ENCODE data around the gene RBM47.

The RBM47 gene

GRCh38 chr4:40540800-40541199 lies 88.9 kb downstream of the RBM47 start:
- no peak for TF ChIP-seq USF1 (IDR thresholded peaks at IDR 0.05)
- TF ChIP-seq EGR1 (IDR thresholded peaks at IDR 0.05), result no peak
- TF ChIP-seq TAF1 (IDR thresholded peaks at IDR 0.05; ENCODE audit: low read depth), result no peak
- TF ChIP-seq CREB1 (IDR thresholded peaks at IDR 0.05; ENCODE audit: low read depth), result no peak
- TF ChIP-seq, protein P1, sequence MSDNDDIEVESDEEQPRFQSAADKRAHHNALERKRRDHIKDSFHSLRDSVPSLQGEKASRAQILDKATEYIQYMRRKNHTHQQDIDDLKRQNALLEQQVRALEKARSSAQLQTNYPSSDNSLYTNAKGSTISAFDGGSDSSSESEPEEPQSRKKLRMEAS (IDR thresholded peaks at IDR 0.05), result no peak

DNA sequence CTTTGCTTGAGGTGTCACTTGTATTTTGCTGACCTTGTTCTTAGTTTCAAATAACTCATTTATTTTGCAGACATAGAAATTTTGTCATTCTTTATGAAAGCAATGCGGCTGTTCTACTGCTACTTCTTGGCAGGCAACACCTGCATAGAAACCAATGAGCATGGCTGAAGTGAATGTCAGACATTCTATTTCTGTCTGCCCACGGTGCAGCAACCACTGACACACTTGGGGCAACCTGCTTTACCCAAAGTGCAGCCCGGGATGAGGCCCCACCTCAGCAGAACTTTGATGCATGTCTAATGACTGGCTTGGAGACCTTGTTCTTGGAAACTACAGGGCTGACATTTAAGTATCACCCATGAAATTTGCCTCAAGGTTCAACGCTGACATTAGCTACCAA lies 93.6 kb downstream of the RBM47 start:
- TF ChIP-seq CREB1 (IDR thresholded peaks at IDR 0.05; ENCODE audit: low read depth), result no peak
- TF ChIP-seq REST (IDR thresholded peaks at IDR 0.05; ENCODE audit: low read depth), result no peak
- no peak for TF ChIP-seq EP300 (IDR thresholded peaks at IDR 0.05; ENCODE audit: borderline replicate concordance)
- no peak for TF ChIP-seq NFIC (IDR thresholded peaks at IDR 0.05)
- no peak for TF ChIP-seq FOXM1 (IDR thresholded peaks at IDR 0.05; ENCODE audit: borderline replicate concordance, low read depth)
- no peak for TF ChIP-seq TAF1 (IDR thresholded peaks at IDR 0.05; ENCODE audit: low read depth)
- TF ChIP-seq TCF12 (IDR thresholded peaks at IDR 0.05; ENCODE audit: low read depth), result no peak
- TF ChIP-seq EGR1 (IDR thresholded peaks at IDR 0.05), result no peak
- no peak for TF ChIP-seq CEBPB (IDR thresholded peaks at IDR 0.05)
- no peak for TF ChIP-seq USF1 (IDR thresholded peaks at IDR 0.05)
- TF ChIP-seq ZBTB7A (IDR thresholded peaks at IDR 0.05; ENCODE audit: low read depth), result no peak

DNA sequence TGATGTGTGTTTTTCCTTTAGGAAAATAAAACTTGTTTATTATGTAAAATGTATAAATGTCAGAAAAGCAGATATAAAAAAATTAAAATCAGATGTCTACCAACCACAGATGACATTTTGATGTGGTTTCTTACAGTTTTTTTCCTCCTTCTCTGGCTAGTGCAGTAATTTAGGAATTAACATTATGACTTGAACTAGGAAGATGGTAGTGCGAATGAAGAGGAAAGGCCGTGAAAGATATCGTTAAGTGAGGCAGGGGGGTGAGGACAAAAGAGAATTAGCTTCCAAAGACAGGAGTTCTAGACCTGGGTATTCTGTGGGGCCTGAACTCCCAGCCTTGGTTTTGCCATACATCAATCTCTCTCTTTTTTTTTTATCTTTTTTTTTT lies 98.0 kb downstream of the RBM47 start:
- TF ChIP-seq YY1 (IDR thresholded peaks at IDR 0.05; ENCODE audit: low read depth) (no peak), USF1 (IDR thresholded peaks at IDR 0.05) (no peak), ZBTB7A (IDR thresholded peaks at IDR 0.05; ENCODE audit: low read depth) (no peak), CEBPB (IDR thresholded peaks at IDR 0.05) (no peak), RAD21 (IDR thresholded peaks at IDR 0.05; ENCODE audit: low read depth) (no peak), TAF1 (IDR thresholded peaks at IDR 0.05; ENCODE audit: low read depth) (no peak), NFIC (IDR thresholded peaks at IDR 0.05) (no peak), TCF12 (IDR thresholded peaks at IDR 0.05; ENCODE audit: low read depth) (no peak), FOXM1 (IDR thresholded peaks at IDR 0.05; ENCODE audit: borderline replicate concordance, low read depth) (no peak), EGR1 (IDR thresholded peaks at IDR 0.05) (no peak), TEAD4 (IDR thresholded peaks at IDR 0.05) (no peak), CREB1 (IDR thresholded peaks at IDR 0.05; ENCODE audit: low read depth) (no peak), EP300 (IDR thresholded peaks at IDR 0.05; ENCODE audit: borderline replicate concordance) (no peak), REST (IDR thresholded peaks at IDR 0.05; ENCODE audit: low read depth) (no peak)
- TF ChIP-seq, protein P1 (IDR thresholded peaks at IDR 0.05), result no peak

- TF ChIP-seq, protein P1 (IDR thresholded peaks at IDR 0.05), result no peak
- no peak for TF ChIP-seq RAD21 (IDR thresholded peaks at IDR 0.05; ENCODE audit: low read depth)
- no peak for TF ChIP-seq CEBPB (IDR thresholded peaks at IDR 0.05)
Measured at GRCh38 chr4:40530961-40531635, 98.6 kb downstream of the RBM47 start.

- TF ChIP-seq CEBPB (IDR thresholded peaks at IDR 0.05) (no peak), NFIC (IDR thresholded peaks at IDR 0.05) (no peak), USF1 (IDR thresholded peaks at IDR 0.05) (no peak), YY1 (IDR thresholded peaks at IDR 0.05; ENCODE audit: low read depth) (no peak), FOXM1 (IDR thresholded peaks at IDR 0.05; ENCODE audit: borderline replicate concordance, low read depth) (no peak), EGR1 (IDR thresholded peaks at IDR 0.05) (no peak), REST (IDR thresholded peaks at IDR 0.05; ENCODE audit: low read depth) (no peak), CREB1 (IDR thresholded peaks at IDR 0.05; ENCODE audit: low read depth) (no peak), TEAD4 (IDR thresholded peaks at IDR 0.05) (no peak)
- TF ChIP-seq, protein P1 (IDR thresholded peaks at IDR 0.05), result no peak
Measured at GRCh38 chr4:40526741-40527140, 102.9 kb downstream of the RBM47 start.
